ENCODE measurements around the gene ZDHHC1.

Gene ZDHHC1

DNA sequence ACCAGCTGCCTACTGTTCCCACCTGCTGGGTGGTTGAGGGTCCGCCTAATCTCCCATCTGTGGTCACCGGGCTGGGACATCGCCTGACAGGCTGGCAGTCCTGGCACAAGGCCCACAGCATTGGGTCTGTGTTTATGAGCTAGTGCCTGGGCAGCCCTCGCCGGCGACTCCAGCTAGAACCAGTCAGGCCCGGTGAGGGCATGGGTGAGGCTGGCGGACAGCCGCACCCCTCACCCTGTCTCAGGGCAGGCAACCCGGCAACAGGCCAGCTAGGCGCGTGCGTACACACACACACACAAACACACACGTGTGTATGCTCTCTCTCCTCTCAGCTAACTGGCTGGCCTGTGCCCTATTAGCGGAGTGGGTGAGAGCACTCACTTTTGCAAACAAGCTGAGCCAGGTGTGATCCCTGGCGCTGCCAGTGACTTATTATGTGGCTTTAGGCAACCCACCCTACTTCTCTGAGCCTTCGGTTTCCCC, 25.0 kb upstream of the ZDHHC1 start:
- in situ Hi-C loops (cut with MboI; ENCODE audit: low pct_unique_long_range_greater_than_20kb, low sequenced_read_pairs, unreplicated experiment): no loop called here
- TF ChIP-seq, protein P1, sequence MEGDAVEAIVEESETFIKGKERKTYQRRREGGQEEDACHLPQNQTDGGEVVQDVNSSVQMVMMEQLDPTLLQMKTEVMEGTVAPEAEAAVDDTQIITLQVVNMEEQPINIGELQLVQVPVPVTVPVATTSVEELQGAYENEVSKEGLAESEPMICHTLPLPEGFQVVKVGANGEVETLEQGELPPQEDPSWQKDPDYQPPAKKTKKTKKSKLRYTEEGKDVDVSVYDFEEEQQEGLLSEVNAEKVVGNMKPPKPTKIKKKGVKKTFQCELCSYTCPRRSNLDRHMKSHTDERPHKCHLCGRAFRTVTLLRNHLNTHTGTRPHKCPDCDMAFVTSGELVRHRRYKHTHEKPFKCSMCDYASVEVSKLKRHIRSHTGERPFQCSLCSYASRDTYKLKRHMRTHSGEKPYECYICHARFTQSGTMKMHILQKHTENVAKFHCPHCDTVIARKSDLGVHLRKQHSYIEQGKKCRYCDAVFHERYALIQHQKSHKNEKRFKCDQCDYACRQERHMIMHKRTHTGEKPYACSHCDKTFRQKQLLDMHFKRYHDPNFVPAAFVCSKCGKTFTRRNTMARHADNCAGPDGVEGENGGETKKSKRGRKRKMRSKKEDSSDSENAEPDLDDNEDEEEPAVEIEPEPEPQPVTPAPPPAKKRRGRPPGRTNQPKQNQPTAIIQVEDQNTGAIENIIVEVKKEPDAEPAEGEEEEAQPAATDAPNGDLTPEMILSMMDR (IDR thresholded peaks at IDR 0.05; ENCODE audit: extremely low read depth, insufficient read depth, missing control alignments): no peak
- no peak for DNase-seq (ENCODE audit: low spot score)

DNA sequence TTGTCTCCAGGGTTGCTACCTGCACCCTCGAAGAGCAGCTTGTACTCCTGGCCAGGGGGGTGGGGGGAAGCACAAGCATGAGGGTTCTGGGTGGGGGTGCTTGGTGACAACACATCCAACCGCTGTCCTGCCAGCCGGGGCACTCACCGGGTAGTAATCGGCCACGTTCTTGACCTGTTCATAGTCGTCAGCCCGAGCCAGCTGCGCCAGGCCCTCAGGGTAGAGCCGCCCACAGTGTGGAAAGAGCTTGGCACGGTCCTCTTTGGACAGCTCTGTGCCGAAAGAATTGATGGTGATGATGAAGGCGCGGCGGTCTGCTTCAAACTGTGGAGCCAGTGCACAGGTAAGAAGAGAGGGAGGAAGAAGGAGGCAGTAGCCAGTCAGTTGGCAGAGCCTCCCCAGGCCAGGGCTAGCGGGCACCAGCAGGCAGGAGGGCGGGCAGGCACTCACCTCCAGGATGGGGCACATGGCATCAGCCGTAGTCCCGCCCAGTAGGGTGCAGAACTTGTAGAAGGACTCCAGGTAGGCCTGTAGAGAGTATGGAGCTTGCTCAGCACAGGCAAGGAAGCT, 22.6 kb upstream of the ZDHHC1 start:
- TF ChIP-seq, protein P1 (IDR thresholded peaks at IDR 0.05; ENCODE audit: extremely low read depth, insufficient read depth, missing control alignments): no peak
- no peak for DNase-seq (ENCODE audit: low spot score)
- in situ Hi-C loops (cut with MboI; ENCODE audit: low pct_unique_long_range_greater_than_20kb, low sequenced_read_pairs, unreplicated experiment): no loop called here

DNA sequence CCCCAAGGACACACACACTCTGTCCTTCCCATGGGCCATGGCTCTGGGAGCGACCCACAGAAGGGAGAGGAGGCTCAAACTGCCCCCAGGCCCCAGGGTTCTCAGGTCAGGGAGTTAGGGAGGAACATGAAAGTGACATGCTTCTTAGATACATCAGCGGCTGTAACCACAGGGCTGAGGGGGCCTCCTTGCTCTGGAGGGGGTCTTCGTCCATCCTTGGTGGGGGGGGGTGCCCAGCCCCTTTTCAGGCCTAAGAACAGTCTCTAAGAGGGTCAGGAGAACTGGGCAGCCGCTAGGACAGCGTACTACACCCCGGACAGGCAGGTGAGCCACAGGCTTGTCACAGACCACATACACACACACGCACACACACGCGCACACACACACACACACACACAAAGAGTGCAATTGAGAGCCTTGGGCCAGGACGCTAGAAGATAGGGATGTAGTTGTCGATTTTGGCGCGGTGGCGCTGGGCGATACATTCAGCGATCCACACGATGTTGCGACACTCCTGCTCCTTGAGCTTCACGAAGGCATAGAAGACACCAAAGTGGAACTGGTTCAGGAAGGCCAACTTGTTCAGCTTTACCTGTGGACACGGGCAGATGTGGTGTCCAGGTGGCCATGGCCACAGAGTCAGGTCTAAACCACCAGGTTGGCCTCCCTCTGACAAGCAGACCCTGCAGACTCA, 22.0 kb upstream of the ZDHHC1 start:
- DNase-seq (ENCODE audit: low spot score): no peak
- TF ChIP-seq, protein P1 (IDR thresholded peaks at IDR 0.05; ENCODE audit: extremely low read depth, insufficient read depth, missing control alignments): no peak
- in situ Hi-C loops (cut with MboI; ENCODE audit: low pct_unique_long_range_greater_than_20kb, low sequenced_read_pairs, unreplicated experiment): no loop called here

DNA sequence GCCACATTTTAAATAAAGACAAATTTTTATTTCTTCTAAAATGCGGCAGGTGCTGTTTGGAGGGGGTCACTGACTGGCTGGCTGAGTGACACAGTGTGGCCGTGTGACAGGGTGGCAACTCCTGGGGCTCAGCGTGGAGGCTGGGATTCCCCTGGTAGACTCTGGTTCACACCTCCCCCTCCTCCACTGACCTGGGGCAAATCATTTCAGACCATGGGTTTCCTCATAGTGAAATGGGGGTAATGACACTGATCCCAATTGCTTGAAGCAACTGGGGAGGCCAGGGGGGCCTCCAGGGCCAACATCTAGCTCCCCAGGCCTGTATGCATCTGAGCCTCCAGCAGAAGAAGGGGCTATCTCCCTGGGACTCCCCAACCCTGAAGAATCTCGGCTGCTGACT, 21.2 kb upstream of the ZDHHC1 start:
- in situ Hi-C loops (cut with MboI; ENCODE audit: low pct_unique_long_range_greater_than_20kb, low sequenced_read_pairs, unreplicated experiment): no loop called here
- TF ChIP-seq, protein P1 (IDR thresholded peaks at IDR 0.05; ENCODE audit: extremely low read depth, insufficient read depth, missing control alignments): no peak
- peak; percentile 65 for DNase-seq (ENCODE audit: low spot score)

DNA sequence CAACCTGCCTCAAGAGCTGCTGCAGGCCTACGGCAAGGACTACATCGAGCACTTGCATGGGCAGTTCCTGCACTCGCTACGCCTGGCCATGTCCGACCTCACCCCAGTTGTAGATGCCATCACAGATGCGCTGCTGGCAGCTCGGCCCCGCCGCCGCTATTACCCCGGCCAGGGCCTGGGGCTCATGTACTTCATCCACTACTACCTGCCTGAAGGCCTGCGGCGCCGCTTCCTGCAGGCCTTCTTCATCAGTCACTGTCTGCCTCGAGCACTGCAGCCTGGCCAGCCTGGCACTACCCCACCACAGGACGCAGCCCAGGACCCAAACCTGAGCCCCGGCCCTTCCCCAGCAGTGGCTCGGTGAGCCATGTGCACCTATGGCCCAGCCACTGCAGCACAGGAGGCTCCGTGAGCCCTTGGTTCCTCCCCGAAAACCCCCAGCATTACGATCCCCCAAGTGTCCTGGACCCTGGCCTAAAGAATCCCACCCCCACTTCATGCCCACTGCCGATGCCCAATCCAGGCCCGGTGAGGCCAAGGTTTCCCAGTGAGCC, 20.4 kb upstream of the ZDHHC1 start:
- in situ Hi-C loops (cut with MboI; ENCODE audit: low pct_unique_long_range_greater_than_20kb, low sequenced_read_pairs, unreplicated experiment): no loop called here
- TF ChIP-seq, protein P1 (IDR thresholded peaks at IDR 0.05; ENCODE audit: extremely low read depth, insufficient read depth, missing control alignments): no peak
- DNase-seq (ENCODE audit: low spot score): no peak

DNA sequence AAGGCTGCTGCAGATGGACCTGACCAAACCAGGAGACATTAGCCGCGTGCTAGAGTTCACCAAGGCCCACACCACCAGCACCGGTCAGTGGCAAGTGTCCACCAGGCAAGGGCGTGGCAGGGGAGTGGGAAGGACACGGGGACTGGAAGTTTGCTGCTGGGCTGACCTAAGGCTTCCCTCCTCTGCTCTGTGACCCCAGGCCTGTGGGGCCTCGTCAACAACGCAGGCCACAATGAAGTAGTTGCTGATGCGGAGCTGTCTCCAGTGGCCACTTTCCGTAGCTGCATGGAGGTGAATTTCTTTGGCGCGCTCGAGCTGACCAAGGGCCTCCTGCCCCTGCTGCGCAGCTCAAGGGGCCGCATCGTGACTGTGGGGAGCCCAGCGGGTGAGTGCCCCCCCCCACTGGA, 19.5 kb upstream of the ZDHHC1 start:
- in situ Hi-C loops (cut with MboI; ENCODE audit: low pct_unique_long_range_greater_than_20kb, low sequenced_read_pairs, unreplicated experiment): no loop called here
- DNase-seq (ENCODE audit: low spot score): no peak
- TF ChIP-seq, protein P1 (IDR thresholded peaks at IDR 0.05; ENCODE audit: extremely low read depth, insufficient read depth, missing control alignments): no peak
